Lower leg skin (tissue), 4 donors: Measurements from ENCODE around the gene PRM3. TPM values are rescaled to one million over a fixed set of nuclear protein-coding genes. Genes with fewer than 3 reads are reported as not detected.

Experiments used
- DNase-seq, 2 donors: peaks; one replicate each; pipeline ENCODE4 v3.0.0-alpha.2; 2019; ENCODE audit warnings: low spot score in 2 of 2
- H3K4me3 ChIP-seq: fragments of 200-600 bp; sonication (generic); 2 replicates; pipeline ENCODE4 v1.5.1; 2017; ENCODE audit warnings: mild to moderate bottlenecking, low read depth; ENCODE audit not compliant: poor library complexity, severe bottlenecking
- CTCF ChIP-seq, 3 donors: fragments of 450-650 bp; IDR thresholded peaks; one replicate each; pipeline ENCODE4 v1.5.1; 2016; ENCODE audit warnings: antibody characterized with exemption in 3 of 3, mild to moderate bottlenecking in 3 of 3, moderate library complexity in 2 of 3
- POLR2A ChIP-seq, 2 donors: fragments of 450-650 bp; IDR thresholded peaks; one replicate each; pipeline ENCODE4 v1.6.1; 2016 to 2017; ENCODE audit warnings: antibody characterized with exemption in 2 of 2, mild to moderate bottlenecking in 1 of 2, moderate library complexity in 1 of 2
- WGBS, 2 donors: methylation state at CpG; one replicate each; pipeline ENCODE4 v1.1.5; 2018; 5-methylcytosine and 5-hydroxymethylcytosine counted together
- intact Hi-C: fragments of 100-400 bp; cut with DNase I; formaldehyde crosslinking; loops from one replicate; pipeline ENCODE4 v1.15.0; 2023; ENCODE audit warnings: low total_unique reads
- total RNA-seq, 4 donors: library from RNA; depleted of rRNA; stranded (reverse); fragments of >200 nt; gene quantifications; one replicate each; pipeline ENCODE4 v1.1.0, GENCODE V29; 2016

The PRM3 gene
- total RNA-seq, 4 donors from 2014 or later = not detected

DNA sequence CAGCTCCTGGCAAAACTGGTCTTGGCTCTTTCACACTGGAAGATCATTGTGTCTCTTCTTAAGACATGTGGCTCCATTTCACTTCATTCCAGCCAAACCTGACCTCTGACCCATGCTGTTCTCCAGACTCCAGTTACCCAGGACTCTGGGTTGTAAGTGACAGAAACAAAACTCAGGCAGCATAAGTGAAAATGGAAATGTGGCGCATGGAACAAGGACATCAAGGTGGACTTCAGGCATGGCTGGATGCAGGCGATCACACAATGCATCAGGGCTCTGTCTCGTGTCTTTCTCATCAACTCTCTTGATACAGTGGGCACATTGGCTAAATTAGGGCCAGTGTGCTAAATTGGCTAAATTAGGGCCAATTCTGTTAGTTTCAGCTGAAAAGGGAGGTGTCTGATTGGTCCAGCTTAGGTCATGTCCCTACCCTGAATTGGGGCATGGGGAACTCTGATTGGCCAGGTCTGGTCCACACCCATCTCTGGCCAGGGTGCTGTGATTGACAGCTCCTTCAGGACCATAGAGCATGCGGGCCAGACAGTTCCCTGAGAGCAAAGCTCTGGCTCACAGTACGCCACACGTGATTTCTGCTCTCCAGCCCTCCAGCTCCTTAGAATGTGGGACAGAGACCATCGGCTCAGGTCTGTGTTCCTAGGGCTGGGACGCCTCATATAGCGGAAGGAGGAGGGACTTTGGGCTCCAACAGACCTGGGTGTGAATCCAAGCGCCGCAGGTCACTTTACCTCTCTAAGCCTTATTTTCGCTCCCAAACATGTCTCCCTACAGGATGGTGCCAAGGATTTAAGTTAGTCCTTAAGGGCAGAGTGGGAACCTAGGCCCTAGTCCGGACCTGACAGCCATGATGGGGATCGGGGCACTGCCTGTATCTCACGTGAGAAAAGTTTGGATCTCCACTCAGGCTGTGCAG is 34.9 kb downstream of the PRM3 start:
- DNase-seq = no peak
- intact Hi-C loops = no loop called here
- 94 to 97% methylated on average over 15 of the region's 15 CpGs for WGBS, 2 donors
- no peak for TF ChIP-seq CTCF (IDR thresholded peaks at IDR 0.05)
- TF ChIP-seq POLR2A (IDR thresholded peaks at IDR 0.05) = no peak
- no peak overlapping the region for H3K4me3 ChIP-seq

DNA sequence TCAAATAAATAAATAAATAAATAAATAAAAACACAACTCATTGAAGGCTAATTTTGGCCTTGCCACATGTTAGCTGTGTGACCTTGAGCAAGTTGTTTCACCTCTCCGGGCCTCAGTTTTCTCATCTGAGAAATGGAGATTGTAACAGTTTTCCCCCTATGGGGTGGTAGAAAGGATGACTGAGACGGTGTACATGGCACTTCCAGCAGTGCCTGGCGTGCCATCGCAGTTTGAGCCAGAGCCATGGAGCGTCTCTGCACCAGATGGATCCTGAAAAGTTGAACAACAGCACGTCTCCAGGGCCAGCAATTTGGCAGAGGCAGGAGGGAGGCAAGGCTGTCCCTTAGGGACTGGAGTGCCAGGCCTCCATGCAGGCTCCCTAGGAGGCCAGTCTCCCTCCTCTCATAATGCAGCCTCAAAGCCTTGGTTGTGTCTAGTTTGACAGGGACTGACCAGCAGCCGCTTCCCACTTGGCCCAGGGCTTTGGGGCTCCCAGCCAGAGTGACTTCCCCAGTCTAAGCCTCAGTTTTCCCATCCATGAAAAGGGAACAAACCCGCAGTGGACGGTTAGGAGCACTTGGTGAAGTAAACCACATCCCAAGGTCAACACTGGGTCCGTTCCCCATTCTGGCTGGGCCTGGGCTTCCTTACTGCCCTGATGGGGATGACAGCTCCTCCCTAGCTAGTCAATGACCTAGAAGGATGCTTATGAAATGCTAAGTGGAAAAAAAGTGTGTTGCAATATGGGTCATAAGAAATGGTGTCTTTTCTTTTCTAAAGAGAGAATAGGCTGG is 36.8 kb downstream of the PRM3 start:
- DNase-seq = no peak
- no peak overlapping the region for H3K4me3 ChIP-seq
- intact Hi-C loops = no loop called here
- WGBS, 2 donors = 66 to 79% methylated on average over 9 to 10 of the region's 10 CpGs
- TF ChIP-seq CTCF (IDR thresholded peaks at IDR 0.05) (no peak), POLR2A (IDR thresholded peaks at IDR 0.05) (no peak)

GRCh38 chr16:11235703-11235991 is 37.8 kb downstream of the PRM3 start:
- no peak for DNase-seq

DNA sequence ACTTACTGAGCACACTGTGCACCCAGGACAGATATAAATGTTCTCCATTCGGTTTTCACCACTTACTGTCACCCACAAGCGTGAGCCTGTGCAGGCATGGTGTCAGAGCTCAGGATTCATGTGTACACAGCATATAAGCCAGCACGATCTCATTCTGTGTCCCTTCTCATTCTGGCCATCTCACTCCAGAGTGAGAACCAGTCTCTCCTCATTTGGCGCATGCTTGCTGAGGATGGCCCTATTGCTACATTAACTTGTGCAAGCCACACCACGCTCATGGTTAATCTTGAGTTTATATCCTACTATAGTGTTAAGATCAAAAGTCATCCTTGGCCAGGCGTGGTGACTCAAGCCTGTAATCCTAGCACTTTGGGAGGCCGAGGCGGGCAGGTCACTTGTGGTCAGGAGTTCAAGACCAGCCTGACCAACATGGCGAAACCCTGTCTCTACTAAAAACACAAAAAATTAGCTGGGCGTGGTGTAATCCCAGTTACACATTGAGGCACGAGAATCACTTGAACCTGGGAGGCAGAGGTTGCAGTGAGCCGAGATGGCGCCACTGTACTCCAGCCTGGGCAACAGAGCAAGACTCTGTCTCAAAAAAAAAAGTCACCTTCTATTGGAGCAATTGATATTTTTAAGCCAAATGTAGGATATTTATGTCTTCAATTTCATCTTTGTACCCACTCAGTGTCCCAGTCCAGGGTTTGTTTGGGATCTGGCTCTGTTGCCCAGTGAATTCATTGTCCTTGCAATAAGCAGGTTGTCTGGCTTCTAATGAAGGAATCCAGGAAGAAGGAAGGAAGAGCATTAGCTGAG is 38.3 kb downstream of the PRM3 start:
- no peak overlapping the region for H3K4me3 ChIP-seq
- TF ChIP-seq CTCF (IDR thresholded peaks at IDR 0.05) = no peak
- TF ChIP-seq POLR2A (IDR thresholded peaks at IDR 0.05) = no peak
- WGBS, 2 donors = 90 to 94% methylated on average over 13 of the region's 13 CpGs
- intact Hi-C loops = no loop called here
- no peak for DNase-seq

More at GRCh38 chr16:11235703-11235991, 37.8 kb downstream of the PRM3 start:
- intact Hi-C loops = no loop called here
- TF ChIP-seq POLR2A (IDR thresholded peaks at IDR 0.05) (no peak), CTCF (IDR thresholded peaks at IDR 0.05) (no peak)
- 88 to 94% methylated on average over 5 of the region's 5 CpGs for WGBS, 2 donors
- no peak overlapping the region for H3K4me3 ChIP-seq

- DNase-seq = no peak
- intact Hi-C loops = no loop called here
- WGBS, 2 donors = 89 to 94% methylated on average over 8 of the region's 8 CpGs
- H3K4me3 ChIP-seq = no peak overlapping the region
- no peak for TF ChIP-seq POLR2A (IDR thresholded peaks at IDR 0.05)
- no peak for TF ChIP-seq CTCF (IDR thresholded peaks at IDR 0.05)
Measured at GRCh38 chr16:11233727-11234376, 39.6 kb downstream of the PRM3 start.
